ELR (cell line): ENCODE data around the gene RAET1G.
"Not testable (repeated sequence)": the region's sequence is repeated elsewhere in the genome, so short reads cannot be mapped to it uniquely, and the experiment has no call there.

ENCODE experiments used
- DNase-seq: peaks from one replicate; pipeline ENCODE4 v3.0.0-alpha.2; 2015; ENCODE audit warnings: low read depth

RAET1G gene

GRCh38 chr6:149897015-149897697 is 25.8 kb downstream of the RAET1G start:
- DNase-seq = peak; percentile 90

DNA sequence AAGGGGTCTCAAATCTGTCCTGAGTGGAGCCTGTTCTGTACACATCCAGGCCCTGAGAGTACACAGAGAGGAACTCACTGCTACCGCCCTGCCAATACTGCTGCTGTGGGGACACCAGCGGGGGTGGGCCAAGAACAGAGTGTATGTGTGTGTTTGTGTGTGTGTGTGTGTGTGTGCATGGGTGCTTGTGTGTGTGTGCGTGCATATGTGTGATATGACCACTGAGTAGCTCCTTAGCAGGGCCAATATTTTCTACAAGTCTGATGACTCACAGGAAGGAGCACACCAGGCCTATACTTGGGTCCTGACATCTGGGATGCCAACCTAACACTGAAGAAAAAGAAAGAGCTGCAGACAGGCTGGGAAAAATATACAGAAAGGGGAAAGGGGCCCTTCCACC is 26.4 kb downstream of the RAET1G start:
- peak; percentile 76 for DNase-seq

- peak; percentile 94 for DNase-seq
Observed at GRCh38 chr6:149895833-149896271, 27.1 kb downstream of the RAET1G start.

GRCh38 chr6:149895048-149895590 is 27.8 kb downstream of the RAET1G start:
- peak; percentile 77 for DNase-seq

DNA sequence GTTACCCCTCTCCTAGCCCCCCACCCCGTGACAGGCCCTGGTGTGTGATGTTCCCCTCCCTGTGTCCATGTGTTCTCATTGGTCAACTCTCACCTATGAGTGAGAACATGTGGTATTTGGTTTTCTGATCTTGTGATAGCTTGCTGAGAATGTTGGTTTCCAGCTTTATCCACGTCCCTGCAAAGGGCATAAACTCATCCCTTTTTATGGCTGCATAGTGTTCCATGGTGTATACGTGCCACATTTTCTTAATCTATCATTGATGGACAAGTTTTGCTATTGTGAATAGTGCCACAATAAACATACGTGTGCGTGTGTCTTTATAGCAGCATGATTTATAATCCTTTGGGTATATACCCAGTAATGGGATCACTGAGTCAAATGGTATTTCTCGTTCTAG is 31.1 kb downstream of the RAET1G start:
- DNase-seq = not testable (repeated sequence)

DNA sequence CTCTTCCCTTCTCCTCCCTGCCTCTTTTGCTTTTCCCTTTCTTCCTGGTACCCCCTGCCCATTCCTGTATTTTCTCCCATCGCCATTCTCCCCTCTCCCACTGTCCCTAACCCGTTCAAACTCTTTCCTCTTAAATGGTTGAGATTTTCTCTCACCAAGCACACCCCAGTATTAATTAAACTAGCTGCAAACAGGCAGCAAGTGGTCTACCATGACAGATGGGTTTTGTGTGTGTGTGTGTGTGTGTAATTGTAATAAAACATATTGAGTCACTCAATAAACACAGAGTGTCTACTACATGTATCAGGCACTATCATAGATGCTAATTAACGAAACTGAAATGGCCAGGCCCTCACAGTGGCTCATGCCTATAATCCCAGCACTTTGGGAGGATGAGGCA is 31.7 kb downstream of the RAET1G start:
- DNase-seq = no peak

- DNase-seq = no peak
Observed at GRCh38 chr6:149890629-149891045, 32.3 kb downstream of the RAET1G start.

GRCh38 chr6:149889326-149889725 is 33.6 kb downstream of the RAET1G start:
- DNase-seq = no peak

GRCh38 chr6:149888659-149889058 is 34.3 kb downstream of the RAET1G start:
- peak; percentile 42 for DNase-seq

- DNase-seq = no peak
Observed at GRCh38 chr6:149888093-149888492, 34.8 kb downstream of the RAET1G start.

DNA sequence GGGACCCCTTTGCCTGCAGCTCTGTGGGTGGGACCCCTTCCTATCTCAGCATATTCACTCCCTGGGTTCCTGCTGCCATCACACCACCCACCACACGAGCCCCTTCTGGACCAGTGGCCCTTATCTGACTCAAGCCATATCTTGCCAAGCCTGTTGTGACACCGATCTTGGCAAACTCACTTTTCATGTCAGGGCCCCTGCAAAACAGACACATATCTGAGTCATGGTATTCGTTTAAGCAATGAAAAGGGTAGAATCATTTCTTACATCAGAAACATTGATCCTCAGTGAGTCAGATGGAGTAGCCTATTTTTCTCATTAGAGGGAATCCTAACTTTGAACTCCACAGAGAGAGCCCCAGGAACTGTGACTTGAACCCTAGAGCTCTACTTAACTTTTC is 35.6 kb downstream of the RAET1G start:
- DNase-seq = peak; percentile 87

DNA sequence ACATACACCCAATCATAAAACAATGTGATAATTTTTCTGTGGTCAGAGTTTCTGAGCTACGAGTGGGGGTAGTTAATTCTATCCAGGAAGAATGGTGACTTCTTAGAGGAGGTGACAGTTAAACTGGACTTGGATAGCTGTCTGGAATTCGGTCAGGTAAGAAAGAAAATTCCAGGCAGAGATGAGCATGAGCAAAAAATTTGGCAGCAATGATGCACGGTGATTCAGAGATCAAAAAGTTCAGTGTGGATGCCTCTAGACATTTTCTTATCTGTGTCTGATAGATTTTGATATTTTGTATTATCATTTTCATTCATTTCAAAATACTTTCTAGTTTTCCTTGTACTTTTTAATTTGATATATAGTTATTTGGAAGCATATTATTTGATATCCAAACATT is 37.0 kb downstream of the RAET1G start:
- DNase-seq = no peak

DNA sequence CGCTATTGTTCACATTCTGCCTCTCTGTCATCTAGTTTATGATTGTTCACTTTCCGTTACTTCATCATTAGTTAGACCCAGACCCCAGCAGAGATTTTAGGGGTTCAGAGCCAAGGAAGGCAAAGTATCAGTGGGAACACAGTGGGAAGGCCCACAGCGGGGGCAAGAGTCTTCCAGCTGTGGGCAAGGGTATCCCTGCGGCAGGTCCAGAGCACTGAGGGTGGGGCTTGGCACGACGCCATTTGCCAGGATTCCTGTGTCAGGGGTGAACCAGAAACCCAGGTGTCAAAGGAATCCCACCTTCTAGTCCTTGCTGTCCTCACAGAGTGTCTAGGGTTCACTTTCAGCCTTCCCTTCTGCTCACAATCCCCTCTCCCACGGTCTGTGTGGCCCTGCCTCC is 38.3 kb downstream of the RAET1G start:
- no peak for DNase-seq

GRCh38 chr6:149884215-149884614 is 38.7 kb downstream of the RAET1G start:
- DNase-seq = no peak

DNA sequence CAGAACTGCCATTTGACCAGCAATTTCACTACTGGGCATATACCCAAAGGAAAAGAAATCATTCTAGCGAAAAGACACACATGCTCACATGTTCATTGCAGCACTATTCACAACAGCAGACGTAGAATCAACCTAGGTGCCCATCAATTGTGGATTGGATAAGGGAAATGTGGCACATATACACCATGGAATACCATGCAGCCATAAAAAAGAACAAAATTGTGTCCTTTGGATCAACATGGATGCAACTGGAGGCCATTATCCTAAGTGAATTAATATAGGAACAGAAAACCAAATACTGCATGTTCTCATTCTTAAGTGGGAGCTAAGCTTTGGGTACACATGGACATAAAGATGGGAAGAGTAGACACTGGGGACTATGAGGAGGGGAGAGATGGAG is 41.1 kb downstream of the RAET1G start:
- no peak for DNase-seq

GRCh38 chr6:149881066-149881766 is 41.7 kb downstream of the RAET1G start:
- no peak for DNase-seq

GRCh38 chr6:149877659-149878058 is 45.3 kb downstream of the RAET1G start:
- DNase-seq = no peak

- no peak for DNase-seq
Observed at GRCh38 chr6:149876241-149876933, 46.5 kb downstream of the RAET1G start.

GRCh38 chr6:149872233-149872632 is 50.7 kb downstream of the RAET1G start:
- DNase-seq = no peak

DNA sequence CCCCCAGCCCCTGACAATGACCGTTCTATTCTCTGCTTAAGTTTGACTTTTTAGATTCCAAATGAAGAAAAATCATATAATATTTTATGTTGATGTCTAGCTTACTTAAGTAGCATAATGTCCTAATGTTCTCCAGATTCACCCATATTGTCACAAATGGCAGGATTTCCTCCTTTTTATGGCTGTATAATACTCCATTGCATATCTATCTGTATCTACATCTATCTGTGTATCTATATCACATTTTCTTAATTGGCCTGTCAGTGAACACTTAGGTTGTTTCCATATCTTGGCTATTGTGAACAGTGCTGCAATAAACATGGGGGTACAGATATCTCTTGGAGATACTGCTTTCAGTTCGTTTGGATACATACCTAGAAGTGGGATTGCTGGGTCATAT is 51.7 kb downstream of the RAET1G start:
- DNase-seq = no peak

GRCh38 chr6:149869275-149869892 is 53.5 kb downstream of the RAET1G start:
- no peak for DNase-seq

DNA sequence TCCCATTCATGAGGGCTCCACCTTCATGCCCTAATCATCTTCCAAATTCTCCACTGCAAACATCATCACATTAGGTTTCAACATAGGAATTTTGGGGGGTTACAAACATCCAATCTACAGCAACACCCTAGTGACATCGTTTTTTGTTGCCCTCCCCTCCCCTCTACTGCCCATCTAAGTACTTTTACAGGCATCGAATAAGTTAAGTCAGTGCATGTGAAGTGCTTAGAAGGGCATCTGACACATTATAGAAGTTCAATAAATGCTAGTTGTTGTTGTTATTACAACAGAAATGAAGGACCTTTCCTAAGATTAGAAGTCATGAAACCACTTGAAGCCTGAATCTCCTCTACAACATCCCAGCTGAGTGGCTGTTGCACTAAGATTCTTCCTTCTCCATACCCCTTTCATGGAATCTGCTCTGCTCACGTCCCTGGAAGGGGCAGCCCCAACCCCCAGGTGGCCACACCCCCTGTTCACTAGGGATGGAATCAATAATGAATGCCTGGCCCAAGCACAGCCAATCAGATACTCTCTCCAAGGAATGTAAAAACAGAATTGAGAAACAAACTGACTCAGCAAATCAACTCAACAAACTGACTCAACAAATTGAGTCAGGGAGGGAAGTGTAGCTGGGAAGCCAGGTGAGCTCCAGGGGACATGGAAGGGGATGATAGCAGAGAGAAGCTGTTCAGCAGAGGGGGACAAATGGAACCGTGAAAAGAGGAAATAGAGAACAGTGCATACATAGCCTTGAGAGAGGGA is 54.9 kb downstream of the RAET1G start:
- DNase-seq = peak; percentile 48
